WTC11 (cell line): ENCODE measurements around the gene EDA. TPM values are rescaled to one million over a fixed set of nuclear protein-coding genes. Genes with fewer than 3 reads are reported as not detected.

Source experiments
- ATAC-seq: fragments of 200-7000 bp; cut with Tn5 transposase; 2 replicates; pipeline ENCODE4 v1.10.0; 2021; ENCODE audit warnings: mild to moderate bottlenecking, moderate library complexity
- CTCF ChIA-PET: fragments of 300-600 bp; sonication (Branson Sonifier 250); formaldehyde crosslinking; loops from one replicate; lab custom pipeline; 2021; ENCODE audit warnings: antibody characterized with exemption; lab: Charles Lee
- POLR2A ChIA-PET: fragments of 350-600 bp; sonication (Branson Sonifier 250); formaldehyde crosslinking; loops from one replicate; lab custom pipeline; 2021; ENCODE audit warnings: antibody characterized with exemption; lab: Charles Lee
- DNase-seq: peaks from one replicate; pipeline ENCODE4 v3.0.0; 2021; ENCODE audit warnings: low spot score
- H3K27ac Mint-ChIP-seq: 2 replicates; pipeline ENCODE4 v1.8.0; 2021; ENCODE audit warnings: mixed read lengths
- H3K27me3 Mint-ChIP-seq: 2 replicates; pipeline ENCODE4 v1.8.0; 2021; ENCODE audit warnings: low read depth, mild to moderate bottlenecking, moderate library complexity, mixed read lengths
- H3K36me3 Mint-ChIP-seq: 2 replicates; pipeline ENCODE4 v1.8.0; 2021; ENCODE audit warnings: mixed read lengths
- H3K4me1 Mint-ChIP-seq: 2 replicates; pipeline ENCODE4 v1.8.0; 2022; ENCODE audit warnings: mixed read lengths
- H3K4me3 Mint-ChIP-seq: 2 replicates; pipeline ENCODE4 v1.8.0; 2021; ENCODE audit warnings: mild to moderate bottlenecking, moderate library complexity, mixed read lengths
- H3K9me3 Mint-ChIP-seq: 2 replicates; pipeline ENCODE4 v1.8.0; 2021; ENCODE audit warnings: mixed read lengths
- AR ChIP-seq: fragments of 250-450 bp; sonication (Bioruptor Pico); IDR thresholded peaks from 2 replicates; pipeline ENCODE4 v1.9.0; 2021; ENCODE audit warnings: mild to moderate bottlenecking
- FOXJ3 ChIP-seq: sonication (generic); formaldehyde crosslinking; IDR thresholded peaks from 2 replicates; pipeline ENCODE4 v1.9.0; 2021; ENCODE audit warnings: missing genetic modification reagents, mild to moderate bottlenecking, borderline replicate concordance
- FOXK1 ChIP-seq: sonication (generic); formaldehyde crosslinking; IDR thresholded peaks from 2 replicates; pipeline ENCODE4 v1.8.0; 2022; ENCODE audit warnings: mild to moderate bottlenecking, moderate library complexity, missing genetic modification reagents
- FOXP4 ChIP-seq: sonication (generic); formaldehyde crosslinking; IDR thresholded peaks from 2 replicates; pipeline ENCODE4 v1.8.0; 2022; ENCODE audit warnings: mild to moderate bottlenecking, missing genetic modification reagents
- MLX ChIP-seq: sonication (generic); formaldehyde crosslinking; IDR thresholded peaks from 2 replicates; pipeline ENCODE4 v1.8.1; 2023; ENCODE audit warnings: mild to moderate bottlenecking, missing genetic modification reagents, moderate library complexity
- NFYB ChIP-seq: sonication (generic); formaldehyde crosslinking; conservative IDR thresholded peaks from 2 replicates; pipeline ENCODE4 v1.8.0; 2022; ENCODE audit warnings: low read depth, missing genetic modification reagents
- NR2C2 ChIP-seq: sonication (generic); formaldehyde crosslinking; IDR thresholded peaks from 2 replicates; pipeline ENCODE4 v1.8.0; 2022; ENCODE audit warnings: mild to moderate bottlenecking, missing genetic modification reagents
- PREB ChIP-seq: sonication (generic); formaldehyde crosslinking; IDR thresholded peaks from 2 replicates; pipeline ENCODE4 v1.8.1; 2022; ENCODE audit warnings: mild to moderate bottlenecking, missing genetic modification reagents, moderate library complexity, borderline replicate concordance
- RELA ChIP-seq: sonication (generic); formaldehyde crosslinking; IDR thresholded peaks from 2 replicates; pipeline ENCODE4 v1.8.1; 2022; ENCODE audit warnings: missing genetic modification reagents, mild to moderate bottlenecking, borderline replicate concordance
- SP1 ChIP-seq: sonication (generic); formaldehyde crosslinking; conservative IDR thresholded peaks from 2 replicates; pipeline ENCODE4 v1.8.1; 2022; ENCODE audit warnings: missing genetic modification reagents
- TCF7 ChIP-seq: sonication (generic); formaldehyde crosslinking; IDR thresholded peaks from 2 replicates; pipeline ENCODE4 v1.8.0; 2022; ENCODE audit warnings: mild to moderate bottlenecking, low read depth, missing genetic modification reagents, moderate library complexity
- TEAD1 ChIP-seq: sonication (generic); formaldehyde crosslinking; IDR thresholded peaks from 2 replicates; pipeline ENCODE4 v1.8.0; 2022; ENCODE audit warnings: mild to moderate bottlenecking, missing genetic modification reagents
- ZNF396 ChIP-seq: fragments of 250-450 bp; sonication (Bioruptor Pico); IDR thresholded peaks from 2 replicates; pipeline ENCODE4 v1.8.0; 2021; ENCODE audit warnings: mild to moderate bottlenecking, moderate library complexity, borderline replicate concordance
- ZNF416 ChIP-seq: fragments of 250-450 bp; sonication (Bioruptor Pico); IDR thresholded peaks from 2 replicates; pipeline ENCODE4 v1.9.0; 2021; ENCODE audit warnings: mild to moderate bottlenecking, inconsistent platforms
- ZNF423 ChIP-seq: fragments of 250-450 bp; sonication (Bioruptor Pico); IDR thresholded peaks from 2 replicates; pipeline ENCODE4 v2.1.2; 2022; ENCODE audit warnings: mild to moderate bottlenecking, moderate library complexity
- total RNA-seq: library from RNA; stranded (reverse); gene quantifications from 3 replicates; pipeline ENCODE4 v1.2.3, GENCODE V29; 2021
- TF ChIP-seq, protein P1 (sequence below): sonication (generic); formaldehyde crosslinking; IDR thresholded peaks from 2 replicates; pipeline ENCODE4 v1.8.1; 2023; ENCODE audit warnings: mild to moderate bottlenecking, missing genetic modification reagents
- TF ChIP-seq, protein P2 (sequence below): sonication (generic); formaldehyde crosslinking; IDR thresholded peaks from 2 replicates; pipeline ENCODE4 v1.8.1; 2022; ENCODE audit warnings: mild to moderate bottlenecking, moderate library complexity, missing genetic modification reagents
- TF ChIP-seq, protein P3 (sequence below): sonication (generic); formaldehyde crosslinking; IDR thresholded peaks from 2 replicates; pipeline ENCODE4 v1.8.0; 2022; ENCODE audit warnings: mild to moderate bottlenecking, missing genetic modification reagents
- TF ChIP-seq, protein P4 (sequence below): fragments of 250-450 bp; sonication (Bioruptor Pico); IDR thresholded peaks from 2 replicates; pipeline ENCODE4 v1.9.0; 2021; ENCODE audit warnings: moderate library complexity, mild to moderate bottlenecking, inconsistent platforms, borderline replicate concordance

EDA gene
- total RNA-seq, 1 experiment from 2014 or later: 15.1 TPM

- TF ChIP-seq AR (CRISPR knock-in tag): no peak
- no peak for TF ChIP-seq MLX (CRISPR knock-in tag)
- no peak for TF ChIP-seq PREB (CRISPR knock-in tag)
- TF ChIP-seq, protein P1, sequence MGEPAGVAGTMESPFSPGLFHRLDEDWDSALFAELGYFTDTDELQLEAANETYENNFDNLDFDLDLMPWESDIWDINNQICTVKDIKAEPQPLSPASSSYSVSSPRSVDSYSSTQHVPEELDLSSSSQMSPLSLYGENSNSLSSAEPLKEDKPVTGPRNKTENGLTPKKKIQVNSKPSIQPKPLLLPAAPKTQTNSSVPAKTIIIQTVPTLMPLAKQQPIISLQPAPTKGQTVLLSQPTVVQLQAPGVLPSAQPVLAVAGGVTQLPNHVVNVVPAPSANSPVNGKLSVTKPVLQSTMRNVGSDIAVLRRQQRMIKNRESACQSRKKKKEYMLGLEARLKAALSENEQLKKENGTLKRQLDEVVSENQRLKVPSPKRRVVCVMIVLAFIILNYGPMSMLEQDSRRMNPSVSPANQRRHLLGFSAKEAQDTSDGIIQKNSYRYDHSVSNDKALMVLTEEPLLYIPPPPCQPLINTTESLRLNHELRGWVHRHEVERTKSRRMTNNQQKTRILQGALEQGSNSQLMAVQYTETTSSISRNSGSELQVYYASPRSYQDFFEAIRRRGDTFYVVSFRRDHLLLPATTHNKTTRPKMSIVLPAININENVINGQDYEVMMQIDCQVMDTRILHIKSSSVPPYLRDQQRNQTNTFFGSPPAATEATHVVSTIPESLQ (CRISPR knock-in tag): no peak
- no peak for TF ChIP-seq ZNF416 (CRISPR knock-in tag)
- TF ChIP-seq ZNF423 (CRISPR knock-in tag): no peak
- no peak for TF ChIP-seq TEAD1 (CRISPR knock-in tag)
- no peak for TF ChIP-seq ZNF396
- TF ChIP-seq RELA (CRISPR knock-in tag): no peak
- no peak for TF ChIP-seq FOXJ3 (CRISPR knock-in tag)
Observed at GRCh38 chrX:69815063-69815462, 199.2 kb downstream of the EDA start (continued).

- Mint-ChIP-seq H3K4me1 (no peaks in the 10 kb centered on the region), H3K9me3 (peaks cover 19% of the 10 kb centered on the region), H3K27ac (no peak overlapping the region), H3K4me3 (no peak overlapping the region), H3K36me3 (peaks cover 4% of the 10 kb centered on the region; the same call in 1 of the 2 replicates), H3K27me3 (no peaks in the 10 kb centered on the region)
- DNase-seq (no peak), ATAC-seq (no peak)
- POLR2A ChIA-PET: no interaction called here
- CTCF ChIA-PET: no interaction called here
- TF ChIP-seq FOXK1 (CRISPR knock-in tag) (no peak), SP1 (CRISPR knock-in tag) (no peak), NR2C2 (CRISPR knock-in tag) (no peak), NFYB (no peak), TCF7 (CRISPR knock-in tag) (no peak), FOXP4 (CRISPR knock-in tag) (no peak)
- TF ChIP-seq, protein P2, sequence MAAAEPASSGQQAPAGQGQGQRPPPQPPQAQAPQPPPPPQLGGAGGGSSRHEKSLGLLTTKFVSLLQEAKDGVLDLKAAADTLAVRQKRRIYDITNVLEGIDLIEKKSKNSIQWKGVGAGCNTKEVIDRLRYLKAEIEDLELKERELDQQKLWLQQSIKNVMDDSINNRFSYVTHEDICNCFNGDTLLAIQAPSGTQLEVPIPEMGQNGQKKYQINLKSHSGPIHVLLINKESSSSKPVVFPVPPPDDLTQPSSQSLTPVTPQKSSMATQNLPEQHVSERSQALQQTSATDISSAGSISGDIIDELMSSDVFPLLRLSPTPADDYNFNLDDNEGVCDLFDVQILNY (CRISPR knock-in tag): no peak
- TF ChIP-seq, protein P3, sequence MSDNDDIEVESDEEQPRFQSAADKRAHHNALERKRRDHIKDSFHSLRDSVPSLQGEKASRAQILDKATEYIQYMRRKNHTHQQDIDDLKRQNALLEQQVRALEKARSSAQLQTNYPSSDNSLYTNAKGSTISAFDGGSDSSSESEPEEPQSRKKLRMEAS (CRISPR knock-in tag): no peak
- TF ChIP-seq, protein P4, sequence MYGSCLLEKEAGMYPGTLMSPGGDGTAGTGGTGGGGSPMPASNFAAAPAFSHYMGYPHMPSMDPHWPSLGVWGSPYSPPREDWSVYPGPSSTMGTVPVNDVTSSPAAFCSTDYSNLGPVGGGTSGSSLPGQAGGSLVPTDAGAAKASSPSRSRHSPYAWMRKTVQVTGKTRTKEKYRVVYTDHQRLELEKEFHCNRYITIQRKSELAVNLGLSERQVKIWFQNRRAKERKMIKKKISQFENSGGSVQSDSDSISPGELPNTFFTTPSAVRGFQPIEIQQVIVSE (CRISPR knock-in tag): no peak
Observed at GRCh38 chrX:69815519-69815918, 199.6 kb downstream of the EDA start.
